Activated CD8-positive, alpha-beta memory T cell treated with anti-CD3 and anti-CD28 coated beads, Interleukin-2, amount 10 ng/mL, durations not matched to agents 7 days and 5 days (primary cell): ENCODE results near the gene AADAC. TPM values are rescaled to one million over a fixed set of nuclear protein-coding genes. Genes with fewer than 3 reads are reported as not detected.
"Not testable (repeated sequence)": the region's sequence is repeated elsewhere in the genome, so short reads cannot be mapped to it uniquely, and the experiment has no call there.

ENCODE experiments used
- ATAC-seq: fragments of 150-1000 bp; cut with Tn5 transposase; one replicate; pipeline ENCODE4 v1.10.0; 2021; ENCODE audit warnings: moderate library complexity
- CTCF ChIA-PET: fragments of 350-600 bp; sonication (Branson Sonifier 250); formaldehyde crosslinking; loops from one replicate; lab custom pipeline; 2021; ENCODE audit warnings: antibody characterized with exemption; lab: Charles Lee
- DNase-seq: peaks from one replicate; pipeline ENCODE4 v3.0.0-alpha.2; 2020
- H3K27ac Mint-ChIP-seq: one replicate; pipeline ENCODE4 v1.8.0; 2021; ENCODE audit warnings: mild to moderate bottlenecking, mixed read lengths
- H3K27me3 Mint-ChIP-seq: one replicate; pipeline ENCODE4 v1.8.0; 2021; ENCODE audit warnings: mixed read lengths
- H3K36me3 Mint-ChIP-seq: one replicate; pipeline ENCODE4 v1.8.0; 2021; ENCODE audit warnings: mild to moderate bottlenecking, mixed read lengths
- H3K4me1 Mint-ChIP-seq: one replicate; pipeline ENCODE4 v1.8.0; 2021; ENCODE audit warnings: mixed read lengths
- H3K4me3 Mint-ChIP-seq: one replicate; pipeline ENCODE4 v1.8.0; 2021; ENCODE audit warnings: mild to moderate bottlenecking, moderate library complexity, mixed read lengths
- H3K9me3 Mint-ChIP-seq: one replicate; pipeline ENCODE4 v1.8.0; 2022; ENCODE audit warnings: low read depth, mixed read lengths
- total RNA-seq, 2 experiments: library from RNA; stranded (reverse); gene quantifications; one replicate each; pipeline ENCODE4 v1.2.3, GENCODE V29; 2021

AADAC gene
- total RNA-seq, 2 experiments from 2014 or later, result not detected

DNA sequence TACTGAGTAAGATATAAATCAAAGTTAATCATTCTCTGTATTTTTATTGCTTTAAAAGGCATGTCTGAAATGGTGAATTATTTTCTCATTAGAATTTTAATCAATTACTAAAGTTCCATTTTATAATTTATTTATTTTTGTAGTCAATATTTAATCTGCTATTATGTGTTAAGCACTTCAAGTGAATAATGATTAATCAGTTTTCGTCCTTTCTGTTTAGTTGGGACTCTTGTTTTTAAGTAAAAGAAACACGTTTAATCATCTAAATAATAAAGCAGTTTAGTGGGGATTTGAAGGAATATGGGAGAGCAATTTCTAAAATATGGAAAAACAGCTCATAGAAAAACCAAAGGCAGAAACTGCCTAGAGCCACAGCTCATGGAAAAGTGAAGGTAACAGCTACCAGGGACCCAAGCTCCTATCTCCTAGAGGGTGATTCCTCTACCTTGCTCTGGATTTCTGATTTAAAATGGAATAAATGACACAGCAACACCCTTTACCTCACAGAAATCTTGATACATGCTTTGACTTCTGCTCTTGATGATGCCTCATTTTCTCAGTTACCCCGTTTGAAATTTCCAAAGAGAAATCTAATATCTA, 31.5 kb downstream of the AADAC start:
- no peaks in the 10 kb centered on the region for H3K9me3 Mint-ChIP-seq
- H3K27ac Mint-ChIP-seq, result no peak overlapping the region
- no peak for ATAC-seq
- no peaks in the 10 kb centered on the region for H3K4me1 Mint-ChIP-seq
- no peak overlapping the region for H3K4me3 Mint-ChIP-seq
- CTCF ChIA-PET, result no interaction called here
- peaks cover 29% of the 10 kb centered on the region for H3K27me3 Mint-ChIP-seq
- no peaks in the 10 kb centered on the region for H3K36me3 Mint-ChIP-seq
- DNase-seq, result no peak

DNA sequence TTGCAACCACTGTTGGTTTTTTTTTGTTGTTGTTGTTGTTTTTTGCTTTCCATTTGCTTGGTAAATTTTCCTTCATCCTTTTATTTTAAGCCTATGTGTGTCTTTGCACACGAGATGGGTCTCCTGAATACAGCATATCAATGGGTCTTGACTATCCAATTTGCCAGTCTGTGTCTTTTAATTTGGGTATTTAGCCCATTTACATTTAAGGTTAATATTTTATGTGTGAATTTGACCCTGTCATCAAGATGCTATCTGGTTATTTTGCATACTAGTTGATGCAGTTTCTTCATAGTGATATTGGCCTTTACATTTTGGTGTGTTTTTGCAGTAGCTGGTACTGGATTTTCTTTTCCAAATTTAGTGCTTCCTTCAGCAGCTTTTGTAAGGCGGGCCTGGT, 36.1 kb downstream of the AADAC start:
- H3K27ac Mint-ChIP-seq, ATAC-seq, H3K4me3 Mint-ChIP-seq, DNase-seq, H3K9me3 Mint-ChIP-seq, H3K36me3 Mint-ChIP-seq, H3K4me1 Mint-ChIP-seq: not testable (repeated sequence)
- CTCF ChIA-PET, result interaction anchor here (0.7 kb wide), 1 partner anchor 537 kb away, joined by 3 read pairs; no protein-coding TSS in a partner anchor
- peaks cover 21% of the 10 kb centered on the region for H3K27me3 Mint-ChIP-seq

DNA sequence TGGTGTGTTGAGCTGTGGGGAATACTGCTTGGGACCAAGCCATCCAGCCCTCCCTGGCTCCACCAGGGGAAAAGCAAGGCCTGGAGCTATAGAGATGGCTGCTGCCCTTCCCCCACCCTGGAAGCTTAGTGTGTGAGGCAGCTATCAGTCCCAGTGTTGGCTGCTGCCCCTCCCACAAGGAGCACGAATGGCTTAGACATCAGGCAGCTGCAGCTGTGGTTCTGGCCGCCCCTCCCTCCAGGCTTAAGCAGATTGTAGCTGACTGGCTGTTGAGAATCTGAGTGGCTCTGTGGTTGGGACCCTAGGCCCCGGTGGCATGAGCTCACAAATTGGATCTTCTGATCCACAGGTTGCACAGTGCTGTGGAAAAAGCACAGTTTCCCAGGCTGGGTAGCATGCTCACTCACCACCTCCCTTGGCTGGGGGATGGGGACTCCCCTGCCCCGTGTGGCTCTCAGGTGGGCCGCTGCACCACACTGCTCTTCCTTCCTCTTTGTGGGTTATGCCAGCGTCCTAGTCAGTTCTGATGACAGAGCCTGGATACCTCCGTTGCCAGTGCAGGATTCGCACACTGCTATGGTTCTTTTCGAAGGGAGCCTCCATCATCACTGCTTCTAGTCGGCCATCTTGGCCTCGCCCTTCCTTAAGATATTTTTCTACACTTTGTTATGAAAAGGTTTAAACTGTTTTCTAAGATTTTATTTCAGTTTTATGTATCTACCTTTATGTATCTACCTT, 38.3 kb downstream of the AADAC start:
- peaks cover 14% of the 10 kb centered on the region for H3K27me3 Mint-ChIP-seq
- no peak for ATAC-seq
- CTCF ChIA-PET, result no interaction called here

DNA sequence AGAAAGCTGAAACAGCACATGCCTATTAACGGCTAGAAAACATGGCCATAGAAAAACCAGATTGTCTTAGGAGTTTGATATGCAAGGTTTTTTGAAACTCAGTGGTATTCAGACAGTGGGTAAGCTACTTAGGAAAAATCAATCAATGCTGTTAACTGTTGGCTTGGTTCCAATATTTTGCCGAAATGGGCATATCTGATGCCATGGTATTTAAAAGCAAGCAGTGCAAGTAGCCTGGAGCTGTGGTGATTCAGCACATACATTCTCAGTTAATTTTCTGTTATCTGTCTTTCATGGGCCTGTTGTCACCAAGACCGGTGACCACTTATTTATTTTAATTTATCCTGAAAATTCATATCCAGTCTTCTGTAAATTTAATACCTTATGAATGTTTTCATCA, 42.2 kb downstream of the AADAC start:
- CTCF ChIA-PET, result no interaction called here
- Mint-ChIP-seq H3K4me3 (no peak overlapping the region), H3K27ac (no peak overlapping the region), H3K4me1 (no peaks in the 10 kb centered on the region), H3K27me3 (peaks cover 9% of the 10 kb centered on the region), H3K9me3 (no peaks in the 10 kb centered on the region), H3K36me3 (no peaks in the 10 kb centered on the region)
- DNase-seq, result no peak
- ATAC-seq, result no peak

More for the DNA sequence above, 38.3 kb downstream of the AADAC start:
- H3K9me3 Mint-ChIP-seq, result no peaks in the 10 kb centered on the region
- no peak overlapping the region for H3K27ac Mint-ChIP-seq
- H3K4me3 Mint-ChIP-seq, result no peak overlapping the region
- no peaks in the 10 kb centered on the region for H3K4me1 Mint-ChIP-seq
- H3K36me3 Mint-ChIP-seq, result no peaks in the 10 kb centered on the region
- no peak for DNase-seq

DNA sequence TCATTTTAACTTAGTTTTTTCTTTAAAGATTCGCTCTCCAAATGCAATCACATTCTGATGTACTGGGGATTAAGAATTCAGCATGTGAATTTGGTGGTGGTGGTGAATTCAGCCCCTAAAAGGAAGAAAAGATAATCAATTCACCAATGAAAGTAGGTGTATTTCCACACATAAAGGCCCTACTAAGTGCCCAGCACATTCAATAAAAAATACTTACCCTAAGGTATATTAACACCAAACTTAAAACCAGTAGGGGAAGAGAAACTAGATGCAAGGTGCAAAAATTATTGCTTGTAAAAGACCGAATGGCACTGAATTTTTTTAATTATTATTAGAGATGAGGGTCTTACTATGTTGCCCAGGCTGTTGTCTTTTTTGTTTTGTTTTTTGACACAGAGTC, 42.7 kb downstream of the AADAC start:
- CTCF ChIA-PET, result no interaction called here
- ATAC-seq (no peak), DNase-seq (no peak)
- H3K27ac Mint-ChIP-seq, result no peak overlapping the region
- no peak overlapping the region for H3K4me3 Mint-ChIP-seq
- peaks cover 9% of the 10 kb centered on the region for H3K27me3 Mint-ChIP-seq
- no peaks in the 10 kb centered on the region for H3K36me3 Mint-ChIP-seq
- H3K4me1 Mint-ChIP-seq, result no peaks in the 10 kb centered on the region
- no peaks in the 10 kb centered on the region for H3K9me3 Mint-ChIP-seq

DNA sequence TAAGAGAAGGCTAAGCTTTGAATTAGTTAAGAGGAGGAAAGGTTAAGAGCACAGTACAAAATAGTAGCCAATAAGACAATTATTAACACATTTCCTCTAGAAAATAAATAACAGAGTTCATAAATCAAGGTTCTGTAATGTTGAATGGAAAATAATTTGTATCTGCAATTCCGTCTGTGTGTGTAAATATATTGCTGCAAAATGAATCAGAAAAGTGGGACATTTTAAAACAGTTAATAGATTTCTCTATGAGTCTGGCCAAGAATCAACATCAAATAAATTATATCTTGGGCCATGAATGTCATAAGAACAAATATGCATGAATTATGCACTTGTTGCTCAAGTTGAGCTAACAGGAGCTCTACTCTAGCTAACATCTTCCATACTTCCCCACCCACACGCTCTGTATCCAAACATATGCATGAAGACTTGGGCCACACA, 45.3 kb downstream of the AADAC start:
- H3K9me3 Mint-ChIP-seq, result no peaks in the 10 kb centered on the region
- H3K27me3 Mint-ChIP-seq, result peaks cover 9% of the 10 kb centered on the region
- CTCF ChIA-PET, result no interaction called here
- DNase-seq (no peak), ATAC-seq (no peak)
- H3K36me3 Mint-ChIP-seq, result no peaks in the 10 kb centered on the region
- H3K4me1 Mint-ChIP-seq, result no peaks in the 10 kb centered on the region
- no peak overlapping the region for H3K4me3 Mint-ChIP-seq
- no peak overlapping the region for H3K27ac Mint-ChIP-seq

DNA sequence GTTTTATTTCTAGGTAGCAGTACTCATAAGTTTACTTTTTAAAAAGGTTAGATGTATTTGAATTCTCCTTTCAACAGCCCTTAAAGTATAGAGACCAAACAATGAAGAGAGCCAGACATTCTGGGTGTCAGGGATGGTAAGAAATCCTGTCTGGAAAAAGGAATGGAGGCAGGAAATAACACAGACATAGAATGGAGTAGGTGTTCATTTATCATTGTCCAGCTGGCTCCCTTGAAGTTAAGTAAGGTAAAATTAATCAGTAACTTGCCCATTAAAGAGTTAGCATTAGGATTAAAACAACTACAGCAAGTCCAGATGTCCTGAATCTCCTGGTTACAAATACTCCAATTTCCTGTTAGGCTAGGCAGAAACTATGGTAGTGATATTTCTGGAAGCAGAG, 46.0 kb downstream of the AADAC start:
- Mint-ChIP-seq H3K27ac (no peak overlapping the region), H3K4me1 (no peaks in the 10 kb centered on the region), H3K4me3 (no peak overlapping the region), H3K36me3 (no peaks in the 10 kb centered on the region), H3K27me3 (peaks cover 9% of the 10 kb centered on the region), H3K9me3 (no peaks in the 10 kb centered on the region)
- CTCF ChIA-PET, result no interaction called here
- DNase-seq (no peak), ATAC-seq (no peak)

DNA sequence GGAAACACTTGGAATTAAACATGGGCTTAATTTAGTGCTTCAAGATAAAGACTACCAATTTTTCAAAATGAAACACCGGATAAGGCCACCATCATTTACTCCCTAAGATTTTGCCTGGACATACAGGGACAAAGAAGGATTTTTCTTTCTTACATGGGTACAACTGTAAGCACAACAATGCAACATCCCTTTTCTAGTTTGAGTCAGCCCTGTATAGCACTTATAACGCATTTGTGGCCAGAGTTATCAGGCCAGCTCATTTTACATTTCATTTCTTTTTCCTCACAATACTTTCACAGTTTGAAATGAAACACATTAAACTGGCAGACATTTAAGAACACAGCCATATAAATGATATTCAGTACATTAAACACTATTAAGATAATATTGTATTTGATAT, 49.7 kb downstream of the AADAC start:
- DNase-seq, result no peak
- Mint-ChIP-seq H3K36me3 (no peaks in the 10 kb centered on the region), H3K9me3 (no peaks in the 10 kb centered on the region), H3K27me3 (peaks cover 2% of the 10 kb centered on the region), H3K27ac (no peak overlapping the region), H3K4me3 (no peak overlapping the region), H3K4me1 (no peaks in the 10 kb centered on the region)
- CTCF ChIA-PET, result no interaction called here
- ATAC-seq, result no peak

DNA sequence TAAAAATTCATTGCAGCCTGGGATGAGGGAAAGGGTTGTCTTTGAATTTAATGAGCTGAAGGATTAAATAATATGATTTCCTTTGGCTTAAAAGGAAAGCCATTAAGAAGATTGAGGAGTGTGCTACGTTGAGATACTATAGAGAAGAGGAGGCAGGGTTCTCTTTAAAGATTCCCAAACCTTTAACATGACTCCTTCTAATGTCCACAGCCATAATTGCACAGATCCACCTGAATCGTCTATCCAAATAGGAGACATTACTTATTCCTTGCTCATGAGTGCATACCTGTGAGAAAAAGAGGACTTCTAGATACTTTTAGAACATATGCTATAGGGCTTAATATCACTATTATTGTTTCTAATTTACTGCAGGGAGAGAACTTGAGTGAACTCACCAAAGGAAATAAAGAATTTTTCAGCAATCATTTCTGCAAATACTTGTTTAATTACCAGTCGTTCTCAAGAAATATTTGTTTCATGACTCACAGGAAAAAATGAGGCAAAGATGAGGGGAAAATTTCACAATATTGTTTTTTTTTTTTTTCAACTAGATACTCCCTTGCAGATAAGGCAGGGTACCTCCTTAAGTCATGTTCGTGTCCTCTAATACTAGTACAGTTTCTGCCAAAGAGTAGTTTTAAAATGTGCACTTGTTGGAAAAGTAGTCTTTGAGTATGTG, 50.6 kb downstream of the AADAC start:
- Mint-ChIP-seq H3K9me3 (no peaks in the 10 kb centered on the region), H3K4me1 (no peaks in the 10 kb centered on the region), H3K4me3 (no peak overlapping the region), H3K27me3 (peaks cover 2% of the 10 kb centered on the region), H3K36me3 (no peaks in the 10 kb centered on the region), H3K27ac (no peak overlapping the region)
- CTCF ChIA-PET, result no interaction called here
- no peak for DNase-seq
- no peak for ATAC-seq

DNA sequence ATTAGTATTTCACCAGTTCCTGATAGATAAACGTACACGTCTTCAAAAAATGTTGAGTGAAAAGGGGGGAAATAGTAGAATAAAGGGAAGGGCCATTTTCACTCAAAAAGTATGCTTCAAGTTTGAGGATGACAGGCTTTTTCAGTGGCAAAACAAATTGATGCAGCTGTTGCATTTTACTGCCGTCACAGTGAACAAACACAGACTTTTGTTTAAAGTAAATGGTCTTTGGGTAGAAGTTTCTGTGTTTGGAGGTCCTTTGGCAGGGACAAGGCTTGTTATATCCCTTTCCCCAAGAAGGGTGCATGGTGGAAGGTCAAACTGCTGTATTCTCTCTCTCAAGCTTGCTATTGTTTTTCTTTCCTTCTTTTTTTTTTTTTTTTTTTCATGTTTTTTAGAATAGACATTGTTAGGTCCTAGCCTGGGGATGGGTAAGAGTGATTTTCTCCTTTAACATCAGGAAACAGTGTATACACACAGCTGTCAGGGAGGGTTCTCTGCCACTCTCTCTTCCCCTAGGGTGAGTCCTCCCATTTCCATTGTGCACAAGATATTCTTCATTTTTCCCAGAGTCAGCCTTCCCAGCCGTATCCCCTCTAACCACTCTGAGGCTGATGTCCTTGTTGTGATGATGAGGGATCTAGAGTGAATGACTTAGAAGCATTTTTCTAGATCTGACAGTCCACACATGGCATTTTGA, 52.9 kb downstream of the AADAC start:
- no peaks in the 10 kb centered on the region for H3K36me3 Mint-ChIP-seq
- no peak for DNase-seq
- H3K4me3 Mint-ChIP-seq, result no peak overlapping the region
- H3K27ac Mint-ChIP-seq, result no peak overlapping the region
- H3K4me1 Mint-ChIP-seq, result peaks cover 5% of the 10 kb centered on the region
- CTCF ChIA-PET, result interaction anchor here (0.7 kb wide), 2 partner anchors 330 to 651 kb away, joined by 3 to 6 read pairs; no protein-coding TSS in a partner anchor
- no peak for ATAC-seq
- no peaks in the 10 kb centered on the region for H3K9me3 Mint-ChIP-seq
- H3K27me3 Mint-ChIP-seq, result peaks cover 2% of the 10 kb centered on the region

DNA sequence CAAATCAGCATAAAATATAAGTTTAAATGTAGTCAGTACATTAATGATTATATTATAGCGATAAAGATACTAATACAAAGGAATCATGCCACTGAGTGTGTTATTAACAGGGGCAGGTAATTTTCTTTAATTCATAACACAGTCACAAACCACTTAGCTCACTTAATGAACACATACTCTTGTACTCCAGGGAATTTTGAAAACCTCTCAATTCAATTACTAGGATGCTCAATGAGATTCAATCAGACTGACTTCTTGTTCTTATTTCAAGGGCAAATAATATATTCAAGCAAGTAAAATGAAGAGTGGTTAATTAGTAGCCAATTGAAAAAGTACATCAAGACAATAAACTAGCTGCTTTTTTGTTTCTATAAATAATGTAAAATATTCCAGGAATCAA, 53.8 kb downstream of the AADAC start:
- Mint-ChIP-seq H3K36me3 (no peaks in the 10 kb centered on the region), H3K27ac (no peak overlapping the region), H3K27me3 (peaks cover 2% of the 10 kb centered on the region), H3K4me3 (no peak overlapping the region), H3K4me1 (peaks cover 8% of the 10 kb centered on the region), H3K9me3 (no peaks in the 10 kb centered on the region)
- no peak for DNase-seq
- CTCF ChIA-PET, result interaction anchor here (0.7 kb wide), 1 partner anchor 651 kb away, joined by 6 read pairs; no protein-coding TSS in a partner anchor
- ATAC-seq, result no peak

DNA sequence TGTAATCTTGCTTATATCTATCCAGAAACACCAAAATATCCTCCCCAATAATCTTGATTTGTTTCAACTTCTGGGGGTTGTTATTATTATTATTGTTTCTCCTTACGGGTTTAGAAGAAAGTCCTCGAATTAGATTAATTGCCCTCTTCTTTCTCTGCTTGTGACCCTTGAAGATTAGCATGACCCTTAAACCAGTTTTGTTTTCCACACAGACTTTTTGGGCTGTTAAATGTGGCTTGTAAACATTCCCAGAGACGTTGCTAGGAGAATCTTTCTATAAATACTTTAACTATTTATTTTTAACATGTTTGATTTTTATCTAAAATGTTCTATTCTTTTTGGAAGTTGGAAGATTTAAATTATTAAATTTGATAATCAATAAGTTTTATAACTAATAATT, 55.3 kb downstream of the AADAC start:
- CTCF ChIA-PET, result no interaction called here
- no peaks in the 10 kb centered on the region for H3K9me3 Mint-ChIP-seq
- no peak for DNase-seq
- no peak overlapping the region for H3K27ac Mint-ChIP-seq
- peaks cover 8% of the 10 kb centered on the region for H3K4me1 Mint-ChIP-seq
- no peak overlapping the region for H3K4me3 Mint-ChIP-seq
- no peak for ATAC-seq
- no peaks in the 10 kb centered on the region for H3K36me3 Mint-ChIP-seq
- H3K27me3 Mint-ChIP-seq, result peaks cover 2% of the 10 kb centered on the region

DNA sequence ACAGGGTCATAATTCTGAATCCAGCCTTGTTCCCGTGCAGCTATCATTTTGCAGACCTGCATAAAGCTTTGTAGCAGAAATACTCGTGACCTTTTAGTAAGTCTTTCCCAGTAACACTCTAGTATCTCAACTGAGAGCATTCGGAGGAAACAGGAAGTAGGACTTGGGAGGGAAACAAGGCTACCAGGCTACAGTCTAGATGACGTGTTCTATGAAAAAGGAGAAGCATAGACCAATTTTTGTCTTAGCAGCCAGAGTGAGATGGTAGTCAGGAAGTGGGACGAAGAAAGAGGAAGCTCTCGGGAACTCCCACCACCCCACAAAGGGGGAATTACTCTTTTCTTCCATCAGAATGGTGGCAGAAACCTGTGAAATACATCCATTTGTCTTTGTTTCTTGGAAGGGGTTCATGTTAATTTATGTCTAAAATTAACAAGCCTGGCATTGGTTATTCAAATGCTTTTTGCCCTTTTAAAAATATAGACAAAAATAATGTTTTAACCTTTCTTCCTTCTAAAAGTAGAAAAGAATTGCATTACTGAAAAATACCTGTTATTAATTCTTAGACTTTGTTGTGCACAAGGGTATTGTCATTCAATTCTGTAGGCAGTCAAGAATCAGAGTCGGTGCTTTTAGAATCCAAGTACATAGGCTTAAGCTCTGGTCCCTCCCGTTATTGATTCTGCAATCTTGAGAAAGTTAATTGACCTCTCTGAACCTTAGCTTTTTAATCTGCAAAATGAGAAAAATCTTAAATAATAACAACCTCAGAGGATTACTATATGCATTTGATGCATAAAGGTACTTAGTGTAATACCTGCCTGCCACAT, 57.9 kb downstream of the AADAC start:
- Mint-ChIP-seq H3K9me3 (no peaks in the 10 kb centered on the region), H3K4me3 (no peak overlapping the region), H3K27me3 (peaks cover 4% of the 10 kb centered on the region), H3K27ac (no peak overlapping the region), H3K4me1 (peaks cover 13% of the 10 kb centered on the region), H3K36me3 (no peaks in the 10 kb centered on the region)
- CTCF ChIA-PET, result no interaction called here
- DNase-seq (no peak), ATAC-seq (peak; percentile 27)
